ENCODE measurements around the gene OR8B4. TPM values are rescaled to one million over a fixed set of nuclear protein-coding genes. Genes with fewer than 3 reads are reported as not detected.
"Not testable (repeated sequence)": the region's sequence is repeated elsewhere in the genome, so short reads cannot be mapped to it uniquely, and the experiment has no call there.

OR8B4 gene, protein sequence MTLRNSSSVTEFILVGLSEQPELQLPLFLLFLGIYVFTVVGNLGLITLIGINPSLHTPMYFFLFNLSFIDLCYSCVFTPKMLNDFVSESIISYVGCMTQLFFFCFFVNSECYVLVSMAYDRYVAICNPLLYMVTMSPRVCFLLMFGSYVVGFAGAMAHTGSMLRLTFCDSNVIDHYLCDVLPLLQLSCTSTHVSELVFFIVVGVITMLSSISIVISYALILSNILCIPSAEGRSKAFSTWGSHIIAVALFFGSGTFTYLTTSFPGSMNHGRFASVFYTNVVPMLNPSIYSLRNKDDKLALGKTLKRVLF
- polyA plus RNA-seq (ENCODE audit: insufficient read length in 12 of 12) = not detected
- long read RNA-seq, donor 1 = 0 reads
- long read RNA-seq, donor 2 = 0 reads
- long read RNA-seq, donor 3 = 0 reads
- long read RNA-seq, donor 4 = 0 reads
- long read RNA-seq, donor 5 = 0 reads
- long read RNA-seq, donor 6 = 0 reads
- long read RNA-seq, donor 7 = 0 reads
- long read RNA-seq, donor 8 = 0 reads
- long read RNA-seq, donor 9 = 0 reads
- long read RNA-seq, donor 10 = 0 reads
- long read RNA-seq, donor 11 = 0 reads

DNA sequence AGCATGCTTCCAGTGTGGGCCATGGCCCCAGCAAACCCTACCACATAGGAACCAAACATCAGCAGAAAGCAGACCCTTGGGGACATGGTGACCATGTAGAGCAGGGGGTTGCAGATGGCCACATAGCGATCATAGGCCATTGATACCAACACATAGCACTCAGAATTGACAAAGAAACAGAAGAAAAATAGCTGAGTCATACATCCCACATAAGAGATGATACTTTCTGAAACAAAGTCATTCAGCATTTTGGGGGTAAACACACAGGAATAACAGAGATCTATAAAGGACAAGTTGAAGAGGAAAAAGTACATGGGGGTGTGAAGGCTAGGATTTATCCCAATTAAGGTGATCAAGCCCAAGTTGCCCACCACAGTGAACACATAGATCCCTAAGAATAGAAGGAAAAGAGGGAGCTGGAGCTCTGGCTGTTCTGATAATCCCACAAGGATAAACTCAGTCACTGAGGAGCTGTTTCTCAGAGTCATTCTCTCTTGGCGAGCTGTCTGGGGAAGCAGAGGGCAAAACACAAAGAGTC lies at the start of gene OR8B4:
OR8B4 (minus strand) TSS at position 488 of the 538 bp plus-strand sequence; CDS start at position 488, 0 bp downstream.
- DNase-seq = no peak

DNA sequence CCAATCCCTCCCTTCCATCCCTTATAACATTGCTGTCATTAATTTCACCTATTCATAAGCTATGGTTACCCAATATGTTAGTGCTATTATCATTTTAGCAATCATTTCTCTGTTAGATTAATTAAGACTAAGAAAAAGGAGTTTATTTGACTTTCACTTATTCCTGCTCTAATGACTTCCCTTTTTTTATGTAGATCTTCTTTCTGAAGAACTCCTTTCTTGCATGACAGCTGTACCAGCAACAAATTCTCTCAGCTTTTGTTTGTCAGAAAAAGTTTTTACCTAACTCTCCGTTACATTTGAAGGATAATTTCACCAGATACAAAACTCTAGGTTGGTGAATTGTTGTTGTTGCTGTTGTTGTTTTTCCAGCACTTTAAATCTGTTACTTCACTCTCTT lies 49.4 kb upstream of the OR8B4 start:
- DNase-seq = no peak

DNA sequence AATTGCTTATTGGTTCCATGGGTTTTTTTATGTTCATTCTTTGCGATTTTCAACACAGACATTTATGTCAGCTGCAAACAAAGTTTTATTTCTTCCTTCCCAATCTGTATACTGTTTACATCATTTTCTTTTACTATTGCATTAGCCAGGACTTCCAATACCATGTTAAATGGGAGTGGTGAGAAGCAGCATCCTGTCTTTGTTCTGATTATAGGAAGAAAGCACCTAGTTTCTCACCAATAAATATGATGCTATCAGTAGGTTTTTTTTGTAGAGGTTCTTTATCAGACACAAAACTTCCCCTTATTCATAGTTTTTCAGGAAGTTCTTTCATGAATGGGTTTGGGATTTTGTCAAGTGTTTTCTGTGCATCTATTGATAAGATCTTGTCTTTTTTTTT lies 48.8 kb upstream of the OR8B4 start:
- no peak for DNase-seq

DNA sequence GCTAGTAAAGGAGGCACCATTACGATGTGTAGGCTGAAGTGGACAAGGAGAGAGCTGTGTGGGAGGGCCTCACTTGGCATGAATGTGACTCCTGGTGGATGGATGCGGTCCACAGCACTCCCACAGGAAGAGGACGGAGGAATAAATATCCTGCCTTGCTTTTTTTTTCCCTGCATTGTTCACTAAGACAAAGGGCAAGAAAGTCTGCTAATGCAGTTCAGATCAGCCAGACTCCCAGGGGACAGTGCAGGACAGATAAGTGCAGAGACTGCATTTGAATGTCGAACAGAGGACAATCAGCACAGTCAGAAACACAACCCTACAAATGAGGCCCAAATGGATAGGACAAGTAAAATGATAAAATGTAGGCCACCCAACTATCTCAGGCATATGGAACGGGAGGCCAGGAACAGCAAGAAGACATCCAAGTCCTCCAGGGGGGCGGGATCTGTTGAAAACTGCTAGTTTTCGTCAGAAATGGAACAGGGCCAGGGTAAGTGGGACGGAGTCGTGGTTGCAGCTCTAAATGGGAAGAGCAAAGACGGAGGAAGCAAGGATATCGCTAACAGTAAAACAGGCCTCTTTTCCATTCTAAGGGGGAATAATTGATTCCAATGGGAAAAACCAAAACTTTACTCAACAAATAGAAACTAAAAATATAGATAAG lies 46.0 kb upstream of the OR8B4 start:
- peak; percentile 66 for DNase-seq

DNA sequence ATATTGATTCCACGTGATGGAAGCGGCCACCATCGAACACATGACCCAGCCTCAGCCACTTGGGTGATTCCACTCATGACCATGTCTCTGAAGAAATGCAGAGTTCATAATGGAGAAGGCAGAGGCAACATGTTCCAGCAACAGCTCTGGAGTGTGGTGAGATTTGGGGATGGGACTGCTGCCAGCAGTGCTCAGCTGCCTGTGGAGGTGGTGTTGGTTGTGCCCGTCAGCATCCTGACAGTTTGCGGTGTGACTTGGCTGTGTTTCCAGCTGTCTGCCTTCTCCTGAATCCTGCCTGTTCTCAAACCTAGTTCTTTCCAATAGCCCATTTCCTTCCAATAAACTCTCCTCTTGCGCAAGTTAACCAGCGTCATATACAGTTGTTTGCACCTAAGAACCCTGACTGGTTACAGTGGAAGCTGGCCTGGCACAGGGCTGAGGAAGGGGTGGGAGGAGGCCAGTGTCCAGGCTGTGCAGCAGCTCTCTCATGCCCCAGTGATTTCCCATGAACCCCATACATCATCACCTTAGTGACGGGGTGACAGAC lies 42.8 kb upstream of the OR8B4 start:
- no peak for DNase-seq

DNA sequence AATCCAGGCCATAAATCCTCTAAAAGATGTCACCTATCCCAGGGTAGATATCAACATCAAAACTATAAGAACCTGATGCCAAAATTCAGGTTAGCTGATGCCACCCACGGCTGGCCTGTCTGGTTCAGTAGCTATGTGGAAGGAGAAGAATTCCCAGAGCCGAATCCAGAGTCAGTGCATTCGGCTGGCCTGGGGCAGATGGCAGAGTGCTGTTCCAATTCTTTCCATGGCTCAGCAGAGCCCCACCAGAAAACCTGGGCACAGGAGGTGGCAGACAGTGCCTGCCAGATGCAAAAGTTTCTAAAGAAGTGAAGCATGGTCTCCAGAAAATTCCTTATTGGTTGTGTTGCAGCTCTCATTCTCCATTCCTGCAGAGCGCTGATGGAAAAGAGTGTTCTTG lies 40.7 kb upstream of the OR8B4 start:
- no peak for DNase-seq

DNA sequence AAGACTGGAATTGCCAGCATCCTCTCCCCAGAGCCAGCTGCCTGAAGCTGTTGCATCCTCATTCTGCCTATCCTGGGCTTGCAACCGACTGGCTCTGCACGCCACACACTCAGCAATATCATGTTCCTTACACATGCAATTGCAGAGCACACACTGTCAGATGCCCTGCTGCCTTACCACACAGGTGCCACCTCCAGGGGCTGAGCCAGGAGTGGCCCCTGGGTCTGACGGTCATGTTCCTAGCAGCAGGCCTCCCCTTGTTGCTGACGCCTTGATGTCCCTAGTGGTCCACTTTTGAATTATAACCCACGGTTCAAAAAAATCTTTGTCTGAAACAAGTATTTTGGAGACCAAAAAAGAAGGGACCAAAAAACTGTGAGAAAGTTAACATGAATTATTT lies 39.3 kb upstream of the OR8B4 start:
- no peak for DNase-seq

DNA sequence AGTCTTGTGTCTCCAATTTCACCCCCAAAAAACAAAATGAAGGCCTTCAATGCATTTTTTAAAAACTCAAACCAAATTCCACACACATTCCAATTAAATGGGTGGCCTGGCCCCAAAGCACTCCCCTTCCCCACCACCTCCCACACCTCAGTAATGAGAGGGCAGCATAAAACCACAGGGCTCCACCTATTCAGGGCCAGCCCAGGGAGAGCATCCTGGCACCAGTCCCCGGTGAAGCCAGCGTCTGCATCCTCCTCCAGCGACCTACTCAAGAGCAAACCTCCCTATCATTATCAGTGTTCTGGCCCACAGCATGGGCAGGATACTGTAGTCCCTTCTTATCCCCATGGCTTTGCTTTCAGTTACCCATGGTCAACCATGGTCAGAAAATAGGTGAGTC lies 38.7 kb upstream of the OR8B4 start:
- DNase-seq = no peak

DNA sequence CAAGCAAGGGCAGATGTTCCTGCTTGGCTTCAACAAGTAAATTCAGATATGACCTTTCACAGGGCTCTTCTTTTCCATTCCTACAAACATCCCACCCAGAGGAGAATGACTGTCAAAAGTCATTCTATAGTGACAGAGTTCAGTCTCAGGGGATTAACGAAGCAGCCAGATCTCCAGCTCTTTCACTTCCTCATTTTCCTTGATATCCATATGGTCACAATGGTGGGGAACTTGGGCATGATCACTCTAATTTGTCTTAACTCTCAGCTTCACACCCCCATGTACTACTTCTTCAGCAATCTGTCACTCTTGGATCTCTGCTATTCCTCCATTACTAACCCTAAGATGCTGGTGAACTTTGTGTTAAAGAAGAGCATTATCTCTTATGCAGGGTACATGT lies 35.8 kb upstream of the OR8B4 start:
- no peak for DNase-seq

DNA sequence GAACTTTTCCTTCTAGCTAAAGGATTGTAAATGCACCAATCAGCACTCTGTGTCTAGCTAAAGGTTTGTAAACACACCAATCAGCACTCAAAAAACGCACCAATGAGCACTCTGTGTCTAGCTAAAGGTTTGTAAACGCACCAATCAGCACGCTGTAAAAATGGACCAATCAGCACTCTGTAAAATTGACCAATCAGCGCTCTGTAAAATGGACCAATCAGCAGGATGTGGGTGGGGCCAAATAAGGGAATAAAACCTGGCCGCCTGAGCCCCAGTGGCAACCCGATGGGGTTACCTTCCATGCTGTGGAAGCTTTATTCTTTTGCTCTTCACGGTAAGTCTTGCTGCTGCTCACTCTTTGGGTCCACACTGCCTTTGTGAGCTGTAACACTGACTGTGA lies 34.7 kb upstream of the OR8B4 start:
- DNase-seq = not testable (repeated sequence)

DNA sequence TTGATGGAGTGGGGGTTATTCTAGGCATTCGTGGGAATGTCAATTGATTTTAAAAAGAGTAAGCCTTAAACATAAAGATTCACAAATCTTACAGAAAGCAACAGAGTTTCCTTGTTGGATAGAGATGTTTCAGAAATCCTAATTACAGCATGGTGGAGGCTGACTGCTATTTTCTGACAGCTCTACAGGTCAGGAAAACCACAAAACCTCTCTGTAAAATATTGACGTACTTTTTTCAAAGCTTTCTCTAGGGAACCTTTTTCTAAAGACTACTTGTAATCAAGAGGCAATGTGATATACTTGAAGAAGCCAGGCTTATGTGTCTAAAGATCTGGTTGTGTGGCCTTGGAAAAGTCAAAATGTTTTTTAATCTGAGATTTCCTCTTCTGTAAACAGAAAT lies 29.9 kb upstream of the OR8B4 start:
- DNase-seq = no peak

DNA sequence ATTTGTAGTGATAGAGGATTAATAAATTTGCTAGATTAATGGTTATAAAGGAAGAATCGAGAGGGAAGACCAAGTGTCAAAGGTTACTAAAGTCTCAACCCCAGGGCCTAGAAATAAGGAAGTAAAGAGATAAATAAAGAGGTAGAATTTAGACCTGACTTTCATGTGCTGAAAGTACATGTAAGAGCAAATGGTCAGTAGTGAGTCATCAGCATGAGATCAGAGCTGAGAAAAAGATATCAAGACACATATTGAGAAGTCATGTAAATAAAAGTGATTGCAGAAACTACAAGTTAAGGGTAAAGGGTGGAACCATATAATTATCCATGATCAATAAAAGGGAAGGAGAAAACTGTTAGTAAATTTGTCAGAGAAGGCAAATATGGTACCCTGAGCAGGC lies 22.2 kb upstream of the OR8B4 start:
- no peak for DNase-seq

DNA sequence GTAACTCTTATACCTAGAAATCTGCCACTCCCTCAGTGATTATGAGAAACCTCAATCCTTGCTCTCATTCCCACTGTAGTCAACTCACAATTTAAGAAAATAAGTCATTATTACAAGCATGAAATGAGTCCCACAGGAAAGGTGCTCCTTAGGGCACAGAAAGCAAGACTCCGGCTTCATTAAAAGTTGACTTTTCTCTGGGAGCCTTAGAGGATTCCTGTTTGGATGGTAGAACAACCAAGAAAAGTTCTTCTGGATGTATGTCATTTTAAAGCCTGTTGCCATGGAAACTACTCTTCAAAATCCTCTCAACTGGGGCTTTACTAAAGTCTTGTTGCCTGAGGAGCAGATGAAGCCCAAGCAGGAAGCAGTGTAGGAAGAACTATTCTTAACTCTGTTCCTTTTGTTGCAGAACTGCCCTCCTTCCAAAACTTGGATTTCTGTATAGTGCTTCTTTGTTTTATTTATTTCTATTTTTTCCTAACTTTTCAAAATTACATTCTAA lies 21.0 kb upstream of the OR8B4 start, which contains the start of gene OR8B8:
OR8B8 (minus strand) TSS at position 51 of the 505 bp plus-strand sequence. CDS start 4,611 bp downstream, outside the sequence.
- DNase-seq = no peak

DNA sequence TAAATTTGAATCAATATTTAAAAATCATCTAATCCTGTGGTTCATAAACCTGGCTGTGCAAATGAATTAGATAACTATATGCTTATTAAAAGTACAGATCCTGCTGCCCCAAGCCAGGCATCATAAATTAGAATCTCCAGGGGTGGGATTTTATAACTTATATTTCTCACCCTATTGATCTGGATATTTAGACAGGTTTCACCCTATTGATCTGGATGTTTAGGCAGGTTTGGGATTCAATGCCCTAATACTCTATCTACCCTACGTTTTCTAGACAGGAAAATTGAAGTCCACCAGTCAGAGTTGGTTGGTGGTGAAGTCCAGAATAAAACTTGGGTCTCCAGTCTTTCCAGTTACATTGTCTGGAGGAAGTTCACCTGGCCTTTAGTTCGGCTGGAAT lies 18.2 kb upstream of the OR8B4 start:
- DNase-seq = no peak

DNA sequence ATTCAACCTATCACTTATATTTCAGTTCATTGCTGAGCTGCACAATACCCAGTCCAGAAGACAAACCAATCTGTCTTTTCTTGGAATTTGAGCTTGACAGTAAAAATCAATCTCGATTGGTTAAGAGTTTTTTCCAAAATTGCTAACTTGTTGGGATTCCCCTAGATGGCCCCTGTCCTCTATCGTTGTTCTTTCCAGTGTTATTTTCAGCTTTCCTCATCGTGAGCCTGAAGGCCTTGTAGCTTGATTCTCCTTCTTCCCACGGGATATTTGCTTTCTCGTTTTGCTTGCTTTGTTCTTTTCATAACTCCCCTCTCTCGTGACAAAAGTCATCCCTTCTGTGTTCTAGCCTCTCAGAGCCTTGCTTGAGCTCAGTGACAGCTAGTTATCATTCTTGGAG lies 17.8 kb upstream of the OR8B4 start:
- DNase-seq = peak; percentile 12

DNA sequence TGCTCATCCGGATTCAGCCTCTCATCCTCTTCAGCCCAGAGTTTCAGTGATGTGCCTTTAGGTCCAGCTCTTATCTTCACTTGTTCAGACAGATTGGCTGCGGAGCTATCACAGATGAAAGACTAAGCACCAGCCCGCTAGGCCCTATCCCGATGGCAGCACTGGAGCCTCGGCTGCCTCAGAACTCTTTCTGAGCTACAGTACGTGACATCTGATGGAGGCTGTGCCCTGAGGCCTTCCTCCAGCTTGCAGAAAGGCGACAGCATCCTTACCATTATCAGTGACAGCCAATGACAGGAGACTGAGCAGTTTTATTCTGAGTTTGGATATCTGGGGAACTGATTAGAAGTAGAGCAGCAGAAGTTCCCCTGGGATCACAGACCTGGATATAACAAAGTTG lies 16.8 kb upstream of the OR8B4 start:
- no peak for DNase-seq

DNA sequence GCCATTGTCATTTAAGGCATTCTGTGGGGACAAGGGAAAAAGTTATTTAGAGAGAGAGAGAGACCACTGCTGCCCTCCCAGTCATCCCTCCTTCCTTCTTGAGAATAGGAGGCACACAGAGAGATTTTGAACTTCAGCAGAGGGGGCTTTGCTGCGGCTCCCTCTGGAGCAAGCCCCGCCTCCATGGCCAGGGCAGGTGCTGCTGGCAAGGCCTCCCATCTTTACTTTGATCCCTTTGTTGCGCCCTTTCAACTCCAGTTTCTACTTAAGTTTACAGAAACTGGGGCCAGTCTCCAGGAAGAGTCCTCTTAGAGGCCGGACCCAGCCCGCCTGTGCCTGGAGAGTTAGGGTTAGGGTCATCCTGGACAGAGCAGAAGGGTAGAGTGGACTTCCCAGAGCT lies 16.4 kb upstream of the OR8B4 start:
- DNase-seq = no peak

DNA sequence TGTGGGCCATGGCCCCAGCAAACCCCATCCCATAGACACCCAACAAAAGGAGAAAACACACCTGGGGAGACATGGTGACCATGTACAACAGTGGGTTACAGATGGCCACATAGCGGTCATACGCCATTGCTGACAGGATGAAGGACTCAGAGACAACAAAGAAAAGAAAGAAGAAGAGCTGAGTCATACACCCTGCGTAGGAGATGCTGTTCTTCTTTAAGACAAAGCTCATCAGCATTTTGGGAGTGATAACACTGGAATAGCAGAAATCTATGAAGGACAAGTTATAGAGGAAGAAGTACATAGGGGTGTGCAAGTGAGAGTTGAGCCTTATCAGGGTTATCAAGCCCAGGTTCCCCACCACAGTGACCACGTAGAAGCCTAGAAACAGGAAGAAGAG lies 15.9 kb upstream of the OR8B4 start:
- no peak for DNase-seq

DNA sequence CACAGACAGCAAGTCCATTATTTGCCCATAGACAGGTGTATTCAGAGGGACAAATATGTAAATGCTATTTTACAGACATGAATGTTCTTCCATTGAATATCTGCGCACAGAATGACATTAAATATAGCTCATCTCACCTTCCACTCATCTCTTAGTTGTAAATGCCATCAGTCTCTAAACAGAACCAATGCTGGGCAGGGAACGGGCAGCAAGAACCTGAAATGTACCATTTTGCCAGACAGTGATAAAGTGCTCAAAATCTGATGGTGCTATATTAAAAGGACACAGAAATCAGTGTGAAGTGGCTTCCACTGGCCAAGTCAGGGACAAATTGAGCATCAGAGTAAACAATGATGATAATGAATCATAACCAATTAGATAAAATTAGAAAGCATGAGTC lies 10.0 kb upstream of the OR8B4 start:
- no peak for DNase-seq

DNA sequence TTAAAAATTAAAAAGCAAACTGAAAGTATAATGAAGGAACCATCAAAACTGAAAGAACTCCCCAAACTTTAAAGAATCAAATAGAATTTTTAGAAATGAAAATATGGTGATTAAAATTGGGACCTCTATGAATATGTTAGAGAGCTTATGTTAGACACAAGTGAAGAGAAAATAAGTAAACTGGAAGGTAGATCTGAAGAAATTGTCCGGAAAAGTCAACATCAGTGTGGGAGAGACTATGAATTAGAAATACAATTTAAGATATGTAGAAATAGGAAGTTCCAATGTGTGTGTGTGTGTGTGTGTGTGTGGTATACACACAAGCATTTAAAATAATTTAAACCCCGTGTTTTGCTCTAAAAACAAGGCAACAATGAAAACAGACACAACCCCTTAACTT lies 4.9 kb upstream of the OR8B4 start:
- no peak for DNase-seq

DNA sequence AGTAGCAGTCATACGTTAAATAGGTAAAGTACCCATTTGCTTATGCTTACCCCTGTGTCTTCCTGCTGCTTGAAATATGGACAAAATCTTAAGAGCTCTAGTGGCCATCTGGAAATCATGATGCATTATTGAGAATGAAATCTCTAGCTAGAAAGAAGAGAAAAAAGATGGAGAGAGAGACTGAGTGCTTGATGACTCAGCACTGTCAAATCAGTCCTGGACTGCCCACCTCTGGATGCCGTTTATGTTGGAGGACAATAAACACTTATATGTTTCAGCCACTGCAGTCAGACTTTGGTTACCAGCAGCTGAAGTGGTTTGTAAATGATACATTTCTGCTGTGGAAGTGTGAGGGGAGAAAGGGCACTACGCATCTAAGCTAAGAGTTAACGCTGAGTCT lies 3.6 kb downstream of the OR8B4 start:
- DNase-seq = no peak

DNA sequence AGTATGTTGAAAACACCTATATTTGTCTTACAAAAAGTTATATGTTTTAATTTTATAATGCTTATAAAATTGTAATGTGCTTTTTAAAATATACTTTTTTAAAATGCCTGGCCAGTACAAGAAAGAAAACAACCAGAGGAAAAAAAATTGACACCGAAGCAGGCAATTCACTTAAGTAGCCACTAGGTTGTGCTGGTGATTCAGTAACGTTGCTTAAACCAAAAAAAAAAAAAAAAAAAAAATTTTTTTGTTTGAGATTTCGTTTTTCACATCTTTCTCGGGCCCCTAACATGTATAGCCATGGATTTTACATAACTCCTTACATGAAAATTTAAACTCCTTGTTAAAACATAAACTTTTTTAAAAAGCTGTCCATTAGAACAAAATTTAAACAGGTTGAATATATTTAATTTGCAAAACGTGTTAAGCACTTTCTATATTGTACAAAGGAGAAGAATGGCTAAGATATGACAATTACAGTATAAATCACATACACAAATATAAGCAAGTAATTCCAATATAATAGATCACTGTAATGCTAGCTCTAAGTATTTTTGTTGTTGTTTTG lies 9.2 kb downstream of the OR8B4 start:
- DNase-seq = no peak

Measured in muscle of arm (tissue), 14 donors.